Endothelial cell of umbilical vein (primary cell): ENCODE results near the gene P4HA3. TPM values are rescaled to one million over a fixed set of nuclear protein-coding genes. Genes with fewer than 3 reads are reported as not detected.

Source experiments
- BruUV-seq: library from RNA; stranded (reverse); fragments of 400-500 nt; replicated peaks from 2 replicates; lab custom pipeline; 2021; lab: Mats Ljungman, UMichigan
- CTCF ChIA-PET: fragments of 300-600, 350-600 bp; sonication (Branson Sonifier 250); formaldehyde crosslinking; loops from one replicate; lab custom pipeline; 2021; ENCODE audit warnings: antibody characterized with exemption, inconsistent platforms; lab: Charles Lee
- POLR2A ChIA-PET: fragments of 300-600, 350-600 bp; sonication (Branson Sonifier 250); formaldehyde crosslinking; loops from one replicate; lab custom pipeline; 2021; ENCODE audit warnings: antibody characterized with exemption, inconsistent platforms; lab: Charles Lee
- DNase-seq: peaks from one replicate; pipeline ENCODE4 v3.0.0-alpha.2; 2011; ENCODE audit warnings: low read depth, low spot score
- FAIRE-seq: peaks from 2 replicates; lab custom pipeline; 2011; peaks lifted over from hg19 to GRCh38; lab: Jason Lieb, UNC
- H2AFZ ChIP-seq: 2 replicates; pipeline ENCODE4 v1.6.0; 2012; ENCODE audit warnings: low read depth, low read length, control low read depth, inconsistent platforms
- H3K27ac ChIP-seq: 2 replicates; pipeline ENCODE4 v1.5.1; 2011; ENCODE audit warnings: low read depth, mild to moderate bottlenecking, control low read depth, low read length, moderate library complexity; ENCODE audit not compliant: insufficient read depth
- H3K27me3 ChIP-seq, 2 experiments: 2 replicates each; pipeline versions ENCODE4 v1.6.0 to v1.6.1; 2011; ENCODE audit warnings: low read length in 2 of 2, mixed read lengths in 1 of 2; ENCODE audit not compliant: control insufficient read depth in 2 of 2, insufficient read depth in 2 of 2
- H3K36me3 ChIP-seq, 2 experiments: 2 replicates in 1 of 2; 3 replicates in 1 of 2; pipeline ENCODE4 v1.5.1; 2011; ENCODE audit warnings: low read length in 2 of 2, mild to moderate bottlenecking in 1 of 2, moderate library complexity in 1 of 2; ENCODE audit not compliant: control insufficient read depth in 2 of 2, insufficient read depth in 2 of 2; ENCODE audit errors: extremely low read depth in 1 of 2
- H3K4me1 ChIP-seq: 3 replicates; pipeline ENCODE4 v1.5.1; 2011; ENCODE audit warnings: mild to moderate bottlenecking, low read length; ENCODE audit not compliant: control insufficient read depth, insufficient read depth; ENCODE audit errors: extremely low read depth
- H3K4me2 ChIP-seq: 2 replicates; pipeline ENCODE4 v1.6.1; 2011; ENCODE audit warnings: low read length, control low read depth, mixed read lengths; ENCODE audit not compliant: insufficient read depth
- H3K4me3 ChIP-seq, 3 experiments: fragments of 200-600 bp in 1 of 3; sonication (generic), shearing (Covaris generic) in 1 of 3; replicated peaks in 1 of 3; 2 replicates each; pipeline ENCODE4 v1.5.1; 2011 to 2016; ENCODE audit warnings: control low read depth in 3 of 3, low read length in 3 of 3, mild to moderate bottlenecking in 2 of 3, inconsistent platforms in 1 of 3, low read depth in 1 of 3, moderate library complexity in 1 of 3; ENCODE audit not compliant: insufficient read depth in 1 of 3
- H3K79me2 ChIP-seq: 2 replicates; pipeline ENCODE4 v1.6.0; 2012; ENCODE audit warnings: low read length, inconsistent platforms; ENCODE audit not compliant: control insufficient read depth, insufficient read depth
- H3K9ac ChIP-seq: replicated peaks from 2 replicates; pipeline ENCODE3; 2011; ENCODE audit warnings: low read length, control low read depth; ENCODE audit not compliant: insufficient read depth; ENCODE audit errors: extremely low read depth
- H3K9me1 ChIP-seq: replicated peaks from 3 replicates; pipeline ENCODE4 v1.6.0; 2011; ENCODE audit warnings: mild to moderate bottlenecking, low read length; ENCODE audit not compliant: control insufficient read depth, insufficient read depth; ENCODE audit errors: extremely low read depth
- H3K9me3 ChIP-seq: replicated peaks from 2 replicates; pipeline ENCODE4 v1.5.1; 2012; ENCODE audit warnings: low read length, inconsistent platforms; ENCODE audit not compliant: control insufficient read depth, insufficient read depth
- H4K20me1 ChIP-seq: replicated peaks from 2 replicates; pipeline ENCODE3; 2011; ENCODE audit warnings: mild to moderate bottlenecking, low read length; ENCODE audit not compliant: control insufficient read depth, insufficient read depth; ENCODE audit errors: extremely low read depth
- FOS ChIP-seq: IDR thresholded peaks from 2 replicates; pipeline ENCODE4 v1.6.1; 2011; ENCODE audit warnings: mild to moderate bottlenecking, low read length, moderate library complexity, borderline replicate concordance; ENCODE audit not compliant: insufficient read depth
- GATA2 ChIP-seq: IDR thresholded peaks from 2 replicates; pipeline ENCODE4 v1.7.0; 2011; ENCODE audit warnings: low read depth, mild to moderate bottlenecking, moderate library complexity, mixed read lengths, low read length; ENCODE audit not compliant: insufficient read length, insufficient read depth
- JUN ChIP-seq: IDR thresholded peaks from 2 replicates; pipeline ENCODE4 v1.6.1; 2011; ENCODE audit warnings: borderline replicate concordance, low read depth; ENCODE audit not compliant: insufficient read length, insufficient read depth
- MAX ChIP-seq: IDR thresholded peaks from 2 replicates; pipeline ENCODE4 v1.6.1; 2011; ENCODE audit not compliant: insufficient read depth, insufficient read length
- MYC ChIP-seq: IDR thresholded peaks from one replicate; pipeline ENCODE4 v1.6.1; 2011; ENCODE audit warnings: mild to moderate bottlenecking, low read depth, low read length
- POLR2A ChIP-seq: IDR thresholded peaks from 2 replicates; pipeline ENCODE4 v1.6.1; 2012; ENCODE audit warnings: low read depth, mild to moderate bottlenecking, control low read depth, low read length
- POLR2AphosphoS5 ChIP-seq: IDR thresholded peaks from 2 replicates; pipeline ENCODE4 v1.6.1; 2012; ENCODE audit warnings: low read depth, mild to moderate bottlenecking, control low read depth, low read length, moderate library complexity; ENCODE audit not compliant: insufficient read depth
- dilution Hi-C: fragments of 300-500 bp; cut with MboI; formaldehyde crosslinking; loops from one replicate; pipeline ENCODE4 v1.15.0; 2019; ENCODE audit warnings: low sequenced_read_pairs; ENCODE audit not compliant: extremely low pct_ligation_motif_present
- intact Hi-C: fragments of 100-400 bp; cut with micrococcal nuclease; formaldehyde crosslinking; loops from one replicate; pipeline ENCODE4 v1.10.0; 2022
- polyA plus RNA-seq, 4 experiments: library from polyadenylated mRNA; depleted of rRNA in 3 of 4; stranded (reverse) in 3 of 4; unstranded in 1 of 4; fragments of >200 nt; gene quantifications; 2 replicates each; pipeline versions ENCODE4 v1.2.1 to v1.2.3, GENCODE V29; 2011 to 2012; ENCODE audit warnings: missing spikeins in 1 of 4
- total RNA-seq: library from RNA; stranded (reverse); gene quantifications from 2 replicates; pipeline ENCODE4 v1.2.3, GENCODE V29; 2021

Gene P4HA3
- total and polyA plus RNA-seq, 2 donors (not counting 3 experiments of a cell fraction or from before 2014, with no cell fraction given) = 26.9 to 40.0 TPM

DNA sequence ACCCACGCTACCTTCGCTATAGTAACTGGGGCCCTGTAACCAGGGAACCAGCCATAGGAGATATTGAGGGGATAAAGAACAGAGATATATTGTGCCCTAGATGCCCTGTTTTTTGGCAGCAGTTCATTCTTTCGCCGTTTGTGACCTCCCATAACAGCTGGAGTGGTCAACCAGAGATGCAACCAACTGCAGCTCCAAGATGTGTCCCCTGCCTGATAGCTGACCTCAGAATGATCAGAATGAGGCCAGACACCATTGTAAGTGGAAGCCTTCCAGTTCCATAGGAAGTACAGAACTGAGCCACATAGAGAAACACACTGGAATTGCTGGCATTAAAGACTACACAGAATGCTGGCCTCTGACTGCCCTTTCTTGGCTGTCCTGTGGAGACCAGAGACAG lies 39.2 kb downstream of the P4HA3 start:
- FAIRE-seq = no peak

GRCh38 chr11:74269161-74269811 lies 42.2 kb downstream of the P4HA3 start:
- FAIRE-seq (no peak), DNase-seq (no peak)
- no peaks in the 10 kb centered on the region for H3K79me2 ChIP-seq
- no peak overlapping the region for H3K9ac ChIP-seq
- TF ChIP-seq MYC = no peak
- no peak for TF ChIP-seq FOS
- no peak for TF ChIP-seq GATA2
- TF ChIP-seq POLR2AphosphoS5 = no peak
- no peak for TF ChIP-seq POLR2A
- TF ChIP-seq MAX = no peak
- no peak for TF ChIP-seq JUN
- H3K9me3 ChIP-seq = no peaks in the 10 kb centered on the region
- POLR2A ChIA-PET = no interaction called here
- intact Hi-C loops = no loop called here
- no peak overlapping the region for H3K4me2 ChIP-seq
- no peaks in the 10 kb centered on the region for H4K20me1 ChIP-seq
- no peak overlapping the region for H2AFZ ChIP-seq
- H3K27ac ChIP-seq = no peak overlapping the region
- CTCF ChIA-PET = interaction anchor here (0.9 to 2.7 kb wide), 6 partner anchors 14 to 433 kb away, joined by 3 to 12 read pairs (median 4); no protein-coding TSS in a partner anchor
- peaks cover 0 to 19% of the 10 kb centered on the region in 2 experiments for H3K36me3 ChIP-seq
- no peaks in the 10 kb centered on the region for H3K27me3 ChIP-seq
- dilution Hi-C loops = no loop called here
- H3K4me3 ChIP-seq = no peak overlapping the region
- BruUV-seq = no TSS peak
- no peaks in the 10 kb centered on the region for H3K4me1 ChIP-seq
- H3K9me1 ChIP-seq = no peaks in the 10 kb centered on the region

More for the DNA sequence above, 39.2 kb downstream of the P4HA3 start:
- Histone ChIP-seq H3K27me3 (no peaks in the 10 kb centered on the region), H2AFZ (no peak overlapping the region), H4K20me1 (no peaks in the 10 kb centered on the region), H3K9me3 (no peaks in the 10 kb centered on the region), H3K4me1 (no peaks in the 10 kb centered on the region), H3K4me3 (no peak overlapping the region), H3K27ac (no peak overlapping the region), H3K9me1 (no peaks in the 10 kb centered on the region), H3K36me3 (peaks cover 0 to 9% of the 10 kb centered on the region in 2 experiments), H3K4me2 (no peak overlapping the region), H3K9ac (no peak overlapping the region), H3K79me2 (no peaks in the 10 kb centered on the region)
- intact Hi-C loops = no loop called here
- TF ChIP-seq POLR2A (no peak), FOS (no peak)
- POLR2A ChIA-PET = no interaction called here
- CTCF ChIA-PET = interaction anchor here (2.1 kb wide), 1 partner anchor 16 kb away, joined by 8 read pairs; no protein-coding TSS in a partner anchor
- no peak for DNase-seq
- BruUV-seq = no TSS peak
- dilution Hi-C loops = no loop called here
